Measurements from ENCODE around the gene PNLDC1.

DNA sequence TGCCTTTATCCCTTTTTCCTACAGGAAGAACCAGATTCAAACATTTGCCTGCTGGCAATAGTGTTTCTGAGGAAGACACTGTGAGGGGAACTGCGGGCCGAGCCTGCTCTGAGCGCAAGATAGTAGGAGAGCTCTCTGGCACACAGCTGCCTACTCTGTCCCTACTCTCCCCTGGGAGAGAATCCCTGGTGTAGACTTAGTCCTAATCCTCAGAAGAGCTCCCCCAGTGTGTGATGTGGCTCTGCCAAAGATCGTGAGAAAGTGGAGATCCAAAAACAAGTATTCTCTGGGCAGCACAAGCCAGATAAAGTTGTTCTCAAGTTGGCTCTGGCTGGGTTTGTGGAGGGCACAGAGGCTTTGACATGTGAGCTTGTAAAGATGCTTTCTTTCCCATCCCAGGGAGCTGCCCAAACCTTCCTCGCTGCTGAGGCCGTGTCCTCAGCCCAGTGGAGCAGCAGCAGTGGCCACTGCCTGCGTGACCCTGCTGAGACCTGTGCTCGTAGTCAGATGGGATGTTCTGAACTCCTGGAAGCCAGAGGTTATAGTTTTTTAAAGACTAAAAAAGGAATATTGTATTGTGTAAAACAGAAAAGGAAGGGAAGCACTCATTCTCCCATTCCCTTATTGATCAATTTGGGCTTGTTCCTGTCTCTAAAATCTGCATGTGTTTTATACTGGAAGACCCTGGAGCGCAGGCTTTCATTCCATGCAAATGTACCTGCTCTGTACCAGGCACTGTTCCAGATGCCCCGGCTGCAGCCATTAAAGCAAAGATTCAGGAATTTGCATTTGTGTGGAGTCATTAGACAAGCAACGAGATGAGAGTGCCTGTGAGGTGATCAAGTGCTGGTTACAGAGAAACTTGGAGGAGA, 30.7 kb downstream of the PNLDC1 start:
- TF ChIP-seq, protein P1, sequence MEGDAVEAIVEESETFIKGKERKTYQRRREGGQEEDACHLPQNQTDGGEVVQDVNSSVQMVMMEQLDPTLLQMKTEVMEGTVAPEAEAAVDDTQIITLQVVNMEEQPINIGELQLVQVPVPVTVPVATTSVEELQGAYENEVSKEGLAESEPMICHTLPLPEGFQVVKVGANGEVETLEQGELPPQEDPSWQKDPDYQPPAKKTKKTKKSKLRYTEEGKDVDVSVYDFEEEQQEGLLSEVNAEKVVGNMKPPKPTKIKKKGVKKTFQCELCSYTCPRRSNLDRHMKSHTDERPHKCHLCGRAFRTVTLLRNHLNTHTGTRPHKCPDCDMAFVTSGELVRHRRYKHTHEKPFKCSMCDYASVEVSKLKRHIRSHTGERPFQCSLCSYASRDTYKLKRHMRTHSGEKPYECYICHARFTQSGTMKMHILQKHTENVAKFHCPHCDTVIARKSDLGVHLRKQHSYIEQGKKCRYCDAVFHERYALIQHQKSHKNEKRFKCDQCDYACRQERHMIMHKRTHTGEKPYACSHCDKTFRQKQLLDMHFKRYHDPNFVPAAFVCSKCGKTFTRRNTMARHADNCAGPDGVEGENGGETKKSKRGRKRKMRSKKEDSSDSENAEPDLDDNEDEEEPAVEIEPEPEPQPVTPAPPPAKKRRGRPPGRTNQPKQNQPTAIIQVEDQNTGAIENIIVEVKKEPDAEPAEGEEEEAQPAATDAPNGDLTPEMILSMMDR (conservative IDR thresholded peaks at IDR 0.05; ENCODE audit: low read depth, low read length): no peak
- no peak for TF ChIP-seq CEBPB (IDR thresholded peaks at IDR 0.05; ENCODE audit: low read depth, low read length)
- TF ChIP-seq, protein P2, sequence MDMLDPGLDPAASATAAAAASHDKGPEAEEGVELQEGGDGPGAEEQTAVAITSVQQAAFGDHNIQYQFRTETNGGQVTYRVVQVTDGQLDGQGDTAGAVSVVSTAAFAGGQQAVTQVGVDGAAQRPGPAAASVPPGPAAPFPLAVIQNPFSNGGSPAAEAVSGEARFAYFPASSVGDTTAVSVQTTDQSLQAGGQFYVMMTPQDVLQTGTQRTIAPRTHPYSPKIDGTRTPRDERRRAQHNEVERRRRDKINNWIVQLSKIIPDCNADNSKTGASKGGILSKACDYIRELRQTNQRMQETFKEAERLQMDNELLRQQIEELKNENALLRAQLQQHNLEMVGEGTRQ (IDR thresholded peaks at IDR 0.05; ENCODE audit: low read depth, low read length): no peak
- TF ChIP-seq MXI1 (IDR thresholded peaks at IDR 0.05; ENCODE audit: borderline replicate concordance, low read depth, low read length): no peak
